Aorta (tissue), 5 donors: ENCODE results near the gene TRIM71. TPM values are rescaled to one million over a fixed set of nuclear protein-coding genes. Genes with fewer than 3 reads are reported as not detected.

ENCODE experiments used
- ATAC-seq: fragments of 200-7000 bp; cut with Tn5 transposase; one replicate; pipeline ENCODE4 v1.9.1; 2022; ENCODE audit warnings: moderate library complexity; ENCODE audit not compliant: low FRiP score
- DNase-seq, 2 donors: peaks; one replicate each; pipeline ENCODE4 v3.0.0-alpha.2; 2020
- H3K27ac ChIP-seq, 2 donors: one replicate each; pipeline ENCODE4 v1.5.1; 2013; ENCODE audit warnings: low read length in 2 of 2, mild to moderate bottlenecking in 2 of 2, moderate library complexity in 2 of 2, control low read depth in 1 of 2, inconsistent platforms in 1 of 2, low read depth in 1 of 2
- H3K27me3 ChIP-seq, 2 donors: one replicate each; pipeline ENCODE4 v1.6.1; 2013; ENCODE audit warnings: control low read depth in 1 of 2, low read length in 1 of 2, mild to moderate bottlenecking in 1 of 2, moderate library complexity in 1 of 2; ENCODE audit not compliant: insufficient read depth in 2 of 2, control insufficient read depth in 1 of 2
- H3K36me3 ChIP-seq, 2 donors: one replicate each; pipeline ENCODE4 v1.6.1; 2013; ENCODE audit warnings: control low read depth in 1 of 2, low read length in 1 of 2, mild to moderate bottlenecking in 1 of 2; ENCODE audit not compliant: insufficient read depth in 2 of 2, control insufficient read depth in 1 of 2
- H3K4me1 ChIP-seq, 2 donors: one replicate each; pipeline ENCODE4 v1.6.1; 2013; ENCODE audit warnings: low read length in 2 of 2, control low read depth in 1 of 2, mild to moderate bottlenecking in 1 of 2, moderate library complexity in 1 of 2; ENCODE audit not compliant: insufficient read depth in 2 of 2, control insufficient read depth in 1 of 2
- H3K4me3 ChIP-seq, 2 donors: one replicate each; pipeline ENCODE4 v1.5.1; 2013; ENCODE audit warnings: low read length in 2 of 2, control low read depth in 1 of 2, mild to moderate bottlenecking in 1 of 2
- H3K9me3 ChIP-seq: one replicate; pipeline ENCODE4 v1.6.1; 2013; ENCODE audit warnings: mild to moderate bottlenecking, low read length; ENCODE audit not compliant: control insufficient read depth
- WGBS, 2 donors: extraction: QIAGEN DNeasy Blood & Tissue Kit; methylation state at CpG; one replicate each; pipeline ENCODE4 v1.1.7; 2013; 5-methylcytosine and 5-hydroxymethylcytosine counted together
- intact Hi-C, 2 donors: fragments of 100-400 bp; cut with DNase I; formaldehyde crosslinking; loops; one replicate each; pipeline versions ENCODE4 v1.14.2 to v1.15.0; 2022
- polyA plus RNA-seq, 2 donors: library from polyadenylated mRNA; stranded (reverse); fragments of 200-250 nt; gene quantifications; one replicate each; pipeline ENCODE4 v1.2.3, GENCODE V29; 2013
- total RNA-seq, 2 donors: library from RNA; stranded (reverse); fragmentation: NEBNext Ultra II Directional; extraction: Animal tissue kit (Norgen Biotek cat#: 25700); gene quantifications; one replicate each; pipeline ENCODE4 v1.2.1, GENCODE V29; 2021
- donor health status: healthy with polysubstance abuse.
- donor health status: Bipolar disorder and iron deficiency.
- donor health status: DM: no; HTN: no; CAD: no.
- donor health status: DM: no; HTN: no; CAD: no.
- donor health status: DM: yes; HTN: yes; CAD: no.

The TRIM71 gene
- total and polyA plus RNA-seq, 4 donors = not detected

GRCh38 chr3:32855350-32855953, 37.7 kb downstream of the TRIM71 start:
- 76 to 78% methylated on average over 3 of the region's 3 CpGs for WGBS, 2 donors
- intact Hi-C loops = no loop called here
- no peaks in the 10 kb centered on the region for H3K36me3 ChIP-seq

GRCh38 chr3:32856355-32856889, 38.6 kb downstream of the TRIM71 start:
- DNase-seq = no peak
- Histone ChIP-seq H3K4me3 (no peak overlapping the region), H3K36me3 (no peaks in the 10 kb centered on the region), H3K27me3 (no peaks in the 10 kb centered on the region), H3K27ac (no peak overlapping the region), H3K4me1 (no peaks in the 10 kb centered on the region), H3K9me3 (no peaks in the 10 kb centered on the region)
- ATAC-seq = no peak
- 44 to 45% methylated on average over 6 of the region's 6 CpGs for WGBS, 2 donors
- intact Hi-C loops = no loop called here

More at GRCh38 chr3:32855350-32855953, 37.7 kb downstream of the TRIM71 start:
- Histone ChIP-seq H3K27ac (no peak overlapping the region), H3K9me3 (no peaks in the 10 kb centered on the region), H3K4me3 (no peak overlapping the region), H3K27me3 (no peaks in the 10 kb centered on the region), H3K4me1 (no peaks in the 10 kb centered on the region)
- ATAC-seq (no peak), DNase-seq (no peak)

GRCh38 chr3:32856901-32857507, 39.2 kb downstream of the TRIM71 start:
- Histone ChIP-seq H3K9me3 (no peaks in the 10 kb centered on the region), H3K27me3 (no peaks in the 10 kb centered on the region), H3K4me3 (no peak overlapping the region), H3K4me1 (no peaks in the 10 kb centered on the region), H3K36me3 (no peaks in the 10 kb centered on the region), H3K27ac (no peak overlapping the region)
- DNase-seq (no peak), ATAC-seq (no peak)
- 61 to 66% methylated on average over 6 of the region's 6 CpGs for WGBS, 2 donors
- intact Hi-C loops = no loop called here

GRCh38 chr3:32857921-32858320, 40.1 kb downstream of the TRIM71 start:
- no peaks in the 10 kb centered on the region for H3K36me3 ChIP-seq
- no peaks in the 10 kb centered on the region for H3K4me1 ChIP-seq
- ATAC-seq (no peak), DNase-seq (no peak)
- no peak overlapping the region for H3K27ac ChIP-seq
- H3K4me3 ChIP-seq = no peak overlapping the region
- intact Hi-C loops = no loop called here
- WGBS, 2 donors = 77 to 84% methylated on average over 6 of the region's 6 CpGs
- no peaks in the 10 kb centered on the region for H3K9me3 ChIP-seq
- no peaks in the 10 kb centered on the region for H3K27me3 ChIP-seq

- Histone ChIP-seq H3K9me3 (no peaks in the 10 kb centered on the region), H3K27ac (no peak overlapping the region), H3K36me3 (no peaks in the 10 kb centered on the region), H3K4me1 (no peaks in the 10 kb centered on the region), H3K4me3 (no peak overlapping the region), H3K27me3 (no peaks in the 10 kb centered on the region)
- no peak for DNase-seq
- WGBS, 2 donors = 95 to 96% methylated on average over 4 of the region's 4 CpGs
- intact Hi-C loops = no loop called here
- no peak for ATAC-seq
Observed at GRCh38 chr3:32859604-32860237, 41.9 kb downstream of the TRIM71 start.

GRCh38 chr3:32860499-32860898, 42.7 kb downstream of the TRIM71 start:
- DNase-seq (no peak), ATAC-seq (no peak)
- intact Hi-C loops = no loop called here
- Histone ChIP-seq H3K27me3 (no peaks in the 10 kb centered on the region), H3K4me3 (no peak overlapping the region), H3K4me1 (no peaks in the 10 kb centered on the region), H3K27ac (no peak overlapping the region), H3K9me3 (no peaks in the 10 kb centered on the region), H3K36me3 (no peaks in the 10 kb centered on the region)
- 94 to 95% methylated on average over 4 of the region's 4 CpGs for WGBS, 2 donors

- H3K4me1 ChIP-seq = no peaks in the 10 kb centered on the region
- DNase-seq (no peak), ATAC-seq (no peak)
- intact Hi-C loops = no loop called here
- H3K27ac ChIP-seq = no peak overlapping the region
- no peaks in the 10 kb centered on the region for H3K36me3 ChIP-seq
- H3K9me3 ChIP-seq = no peaks in the 10 kb centered on the region
- no peak overlapping the region for H3K4me3 ChIP-seq
- H3K27me3 ChIP-seq = no peaks in the 10 kb centered on the region
- 70 to 79% methylated on average over 5 of the region's 5 CpGs for WGBS, 2 donors
Observed at GRCh38 chr3:32861681-32862080, 43.9 kb downstream of the TRIM71 start.

GRCh38 chr3:32862247-32862935, 44.6 kb downstream of the TRIM71 start:
- intact Hi-C loops = no loop called here
- Histone ChIP-seq H3K27ac (no peak overlapping the region), H3K27me3 (no peaks in the 10 kb centered on the region), H3K9me3 (no peaks in the 10 kb centered on the region), H3K4me1 (no peaks in the 10 kb centered on the region), H3K36me3 (no peaks in the 10 kb centered on the region), H3K4me3 (no peak overlapping the region)
- ATAC-seq (no peak), DNase-seq (no peak)
- 39 to 44% methylated on average over 11 of the region's 11 CpGs for WGBS, 2 donors
